Loucy (cell line): ENCODE data around the gene ARHGAP31.

Source experiments
- H2AFZ ChIP-seq: fragments of 200-600 bp; sonication (generic); 2 replicates; pipeline ENCODE4 v1.6.0; 2016; ENCODE audit warnings: antibody characterized with exemption, mild to moderate bottlenecking, low read length, moderate library complexity
- H3F3A ChIP-seq: fragments of 200-600 bp; 2 replicates; pipeline ENCODE4 v1.6.0; 2016; ENCODE audit warnings: antibody characterized with exemption, low read depth, mild to moderate bottlenecking
- H3K27me3 ChIP-seq: fragments of 200-600 bp; sonication (generic); 2 replicates; pipeline ENCODE4 v1.6.1; 2014; ENCODE audit warnings: low read length, mild to moderate bottlenecking; ENCODE audit not compliant: insufficient read depth, poor library complexity, severe bottlenecking
- H3K36me3 ChIP-seq: fragments of 200-600 bp; sonication (generic); 2 replicates; pipeline ENCODE4 v1.6.1; 2016; ENCODE audit warnings: low read length; ENCODE audit not compliant: insufficient read depth
- H3K4me1 ChIP-seq: fragments of 200-600 bp; sonication (generic); 2 replicates; pipeline ENCODE4 v1.5.1; 2014; ENCODE audit warnings: low read length, mild to moderate bottlenecking; ENCODE audit not compliant: insufficient read depth, poor library complexity, severe bottlenecking
- H3K4me2 ChIP-seq: fragments of 200-600 bp; sonication (generic); 2 replicates; pipeline ENCODE4 v1.6.0; 2014; ENCODE audit warnings: antibody characterized with exemption, low read length, low read depth, mild to moderate bottlenecking; ENCODE audit not compliant: poor library complexity, severe bottlenecking
- H3K4me3 ChIP-seq: fragments of 200-600 bp; sonication (generic); 2 replicates; pipeline ENCODE4 v1.5.1; 2014; ENCODE audit warnings: low read length, mild to moderate bottlenecking, mixed read lengths; ENCODE audit not compliant: poor library complexity, severe bottlenecking
- H3K79me2 ChIP-seq: fragments of 200-600 bp; sonication (generic); 2 replicates; pipeline ENCODE4 v1.6.1; 2014; ENCODE audit warnings: low read length; ENCODE audit not compliant: insufficient read depth
- H3K9ac ChIP-seq: fragments of 200-600 bp; sonication (generic); 2 replicates; pipeline ENCODE4 v1.6.0; 2014; ENCODE audit warnings: mild to moderate bottlenecking, low read depth, low read length, moderate library complexity; ENCODE audit not compliant: poor library complexity, severe bottlenecking
- H3K9me2 ChIP-seq: fragments of 200-600 bp; sonication (generic); replicated peaks from 2 replicates; pipeline ENCODE4 v1.6.1; 2016; ENCODE audit warnings: low read depth, low read length, mixed read lengths
- H3K9me3 ChIP-seq: fragments of 200-600 bp; sonication (generic); 2 replicates; pipeline ENCODE4 v1.6.1; 2014; ENCODE audit warnings: mild to moderate bottlenecking, antibody characterized with exemption, low read length, low read depth; ENCODE audit not compliant: insufficient read depth
- H4K20me1 ChIP-seq: fragments of 200-600 bp; sonication (generic); 2 replicates; pipeline ENCODE4 v1.6.0; 2014; ENCODE audit warnings: antibody characterized with exemption, low read length, mild to moderate bottlenecking; ENCODE audit not compliant: insufficient read depth, poor library complexity, severe bottlenecking
- CTCF ChIP-seq: fragments of 200-600 bp; sonication (generic); conservative IDR thresholded peaks from 2 replicates; pipeline ENCODE4 v1.5.1; 2014; ENCODE audit warnings: mild to moderate bottlenecking, antibody characterized with exemption, low read length
- EZH2phosphoT487 ChIP-seq: fragments of 200-600 bp; IDR thresholded peaks from 2 replicates; pipeline ENCODE4 v1.6.1; 2018; ENCODE audit warnings: antibody characterized with exemption, mild to moderate bottlenecking, moderate library complexity, borderline replicate concordance

ARHGAP31 gene

GRCh38 chr3:119322835-119323722 is 28.9 kb downstream of the ARHGAP31 start:
- peak overlapping the region; percentile 89 for H3K9ac ChIP-seq
- peak overlapping the region; percentile 88 for H3K4me2 ChIP-seq
- peak overlapping the region; percentile 85 for H2AFZ ChIP-seq
- peaks cover 8% of the 10 kb centered on the region for H3K79me2 ChIP-seq
- no peaks in the 10 kb centered on the region for H3K27me3 ChIP-seq
- H4K20me1 ChIP-seq = no peaks in the 10 kb centered on the region
- H3K36me3 ChIP-seq = no peaks in the 10 kb centered on the region
- H3K4me1 ChIP-seq = peaks cover 24% of the 10 kb centered on the region
- no peaks in the 10 kb centered on the region for H3K9me2 ChIP-seq
- TF ChIP-seq CTCF = peak; percentile 30; the same call in 1 of the 2 replicates
- TF ChIP-seq EZH2phosphoT487 = no peak
- peak overlapping the region; percentile 85 for H3K4me3 ChIP-seq
- H3F3A ChIP-seq = peaks cover 4% of the 10 kb centered on the region; the same call in 1 of the 2 replicates
- H3K9me3 ChIP-seq = no peaks in the 10 kb centered on the region

GRCh38 chr3:119323723-119324085 is 29.5 kb downstream of the ARHGAP31 start:
- Histone ChIP-seq H4K20me1 (no peaks in the 10 kb centered on the region), H3K27me3 (no peaks in the 10 kb centered on the region), H3K36me3 (no peaks in the 10 kb centered on the region), H3K4me1 (peaks cover 24% of the 10 kb centered on the region), H3K4me3 (peak overlapping the region; percentile 85), H3K79me2 (peaks cover 8% of the 10 kb centered on the region), H2AFZ (peak overlapping the region; percentile 85), H3K4me2 (peak overlapping the region; percentile 88), H3F3A (peaks cover 4% of the 10 kb centered on the region; the same call in 1 of the 2 replicates), H3K9me2 (no peaks in the 10 kb centered on the region), H3K9me3 (no peaks in the 10 kb centered on the region), H3K9ac (peak overlapping the region; percentile 89)
- TF ChIP-seq EZH2phosphoT487 = no peak
- TF ChIP-seq CTCF = no peak

- Histone ChIP-seq H3K9ac (no peak overlapping the region), H3K9me3 (no peaks in the 10 kb centered on the region), H3K4me2 (no peak overlapping the region)
Measured at GRCh38 chr3:119324899-119325298, 30.7 kb downstream of the ARHGAP31 start.

More at GRCh38 chr3:119324899-119325298, 30.7 kb downstream of the ARHGAP31 start:
- H3F3A ChIP-seq = peaks cover 4% of the 10 kb centered on the region; the same call in 1 of the 2 replicates
- H4K20me1 ChIP-seq = no peaks in the 10 kb centered on the region
- no peak overlapping the region for H3K4me3 ChIP-seq
- H3K9me2 ChIP-seq = no peaks in the 10 kb centered on the region
- H3K79me2 ChIP-seq = peaks cover 8% of the 10 kb centered on the region
- no peaks in the 10 kb centered on the region for H3K36me3 ChIP-seq
- TF ChIP-seq EZH2phosphoT487 = no peak
- TF ChIP-seq CTCF = no peak
- no peaks in the 10 kb centered on the region for H3K27me3 ChIP-seq
- no peak overlapping the region for H2AFZ ChIP-seq
- peaks cover 24% of the 10 kb centered on the region for H3K4me1 ChIP-seq
